Epithelial cell of proximal tubule (primary cell): ENCODE measurements around the gene COMMD9. TPM values are rescaled to one million over a fixed set of nuclear protein-coding genes. Genes with fewer than 3 reads are reported as not detected.

Experiments used
- DNase-seq: peaks from one replicate; pipeline ENCODE4 v3.0.0-alpha.2; 2011; ENCODE audit warnings: low read depth
- H3K4me3 ChIP-seq: 2 replicates; pipeline ENCODE4 v1.5.1; 2011; ENCODE audit warnings: low read depth, mild to moderate bottlenecking, low read length
- CTCF ChIP-seq: conservative IDR thresholded peaks from 2 replicates; pipeline ENCODE4 v1.5.1; 2012; ENCODE audit warnings: low read depth, mild to moderate bottlenecking, low read length
- total RNA-seq: library from RNA; depleted of rRNA; stranded (reverse); fragments of >200 nt; gene quantifications from 2 replicates; pipeline ENCODE4 v1.2.3, GENCODE V29; 2015

COMMD9 gene
- total RNA-seq, 1 donor from 2014 or later = 56.7 TPM

- no peak for DNase-seq
- H3K4me3 ChIP-seq = no peak overlapping the region
- no peak for TF ChIP-seq CTCF
Observed at GRCh38 chr11:36309779-36310178, 20.6 kb upstream of the COMMD9 start.

- no peak overlapping the region for H3K4me3 ChIP-seq
- TF ChIP-seq CTCF = no peak
- DNase-seq = peak; percentile 13
Observed at GRCh38 chr11:36308577-36308976, 19.4 kb upstream of the COMMD9 start.

- no peak overlapping the region for H3K4me3 ChIP-seq
- DNase-seq = peak; percentile 9
- TF ChIP-seq CTCF = peak; percentile 73
Observed at GRCh38 chr11:36306888-36307287, 17.7 kb upstream of the COMMD9 start.

GRCh38 chr11:36305047-36305446, 15.8 kb upstream of the COMMD9 start:
- TF ChIP-seq CTCF = no peak
- no peak overlapping the region for H3K4me3 ChIP-seq
- DNase-seq = no peak

- H3K4me3 ChIP-seq = no peak overlapping the region
- TF ChIP-seq CTCF = no peak
- DNase-seq = no peak
Observed at GRCh38 chr11:36304351-36304750, 15.1 kb upstream of the COMMD9 start.

- DNase-seq = no peak
Observed at GRCh38 chr11:36300650-36301049, 11.4 kb upstream of the COMMD9 start.

More at GRCh38 chr11:36300650-36301049, 11.4 kb upstream of the COMMD9 start:
- TF ChIP-seq CTCF = no peak
- no peak overlapping the region for H3K4me3 ChIP-seq
